ENCODE measurements around the gene MOCOS. TPM values are rescaled to one million over a fixed set of nuclear protein-coding genes. Genes with fewer than 3 reads are reported as not detected.

The MOCOS gene
- total and polyA plus RNA-seq, 2 experiments from 2014 or later: 0.27 to 0.60 TPM

DNA sequence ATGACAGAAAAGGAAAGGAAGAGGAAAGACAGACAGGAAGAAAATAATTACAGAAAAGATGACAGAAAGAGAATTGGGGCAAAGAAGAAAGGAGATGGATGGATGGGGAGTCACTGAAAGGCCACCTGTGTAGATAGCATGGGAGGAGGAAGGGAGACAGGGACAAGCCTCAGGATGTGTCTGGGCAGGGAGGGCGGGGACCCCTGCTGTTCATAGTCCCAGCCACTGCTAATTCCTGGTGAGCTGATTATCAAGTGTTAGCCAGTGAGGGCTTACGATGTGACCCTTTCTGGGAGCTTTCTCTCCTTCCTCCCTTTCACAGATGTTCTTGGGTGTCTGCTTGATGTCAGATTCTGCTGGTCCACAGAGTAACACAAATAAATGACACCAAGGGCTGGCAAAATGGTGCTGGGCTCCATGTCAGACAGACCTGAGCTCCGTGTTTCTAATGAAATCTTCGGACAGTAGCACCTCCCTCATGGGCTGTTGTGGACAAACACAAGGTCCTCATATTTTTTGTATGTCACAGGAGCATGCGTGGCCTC, 123.8 kb downstream of the MOCOS start:
- H3K4me1 ChIP-seq (ENCODE audit: low read depth): peaks cover 83% of the 10 kb centered on the region
- DNase-seq (ENCODE audit: low read depth in 1 of 2, low spot score in 1 of 2): no peak

GRCh38 chr18:36312806-36313395, 125.6 kb downstream of the MOCOS start:
- TF ChIP-seq, protein P1, sequence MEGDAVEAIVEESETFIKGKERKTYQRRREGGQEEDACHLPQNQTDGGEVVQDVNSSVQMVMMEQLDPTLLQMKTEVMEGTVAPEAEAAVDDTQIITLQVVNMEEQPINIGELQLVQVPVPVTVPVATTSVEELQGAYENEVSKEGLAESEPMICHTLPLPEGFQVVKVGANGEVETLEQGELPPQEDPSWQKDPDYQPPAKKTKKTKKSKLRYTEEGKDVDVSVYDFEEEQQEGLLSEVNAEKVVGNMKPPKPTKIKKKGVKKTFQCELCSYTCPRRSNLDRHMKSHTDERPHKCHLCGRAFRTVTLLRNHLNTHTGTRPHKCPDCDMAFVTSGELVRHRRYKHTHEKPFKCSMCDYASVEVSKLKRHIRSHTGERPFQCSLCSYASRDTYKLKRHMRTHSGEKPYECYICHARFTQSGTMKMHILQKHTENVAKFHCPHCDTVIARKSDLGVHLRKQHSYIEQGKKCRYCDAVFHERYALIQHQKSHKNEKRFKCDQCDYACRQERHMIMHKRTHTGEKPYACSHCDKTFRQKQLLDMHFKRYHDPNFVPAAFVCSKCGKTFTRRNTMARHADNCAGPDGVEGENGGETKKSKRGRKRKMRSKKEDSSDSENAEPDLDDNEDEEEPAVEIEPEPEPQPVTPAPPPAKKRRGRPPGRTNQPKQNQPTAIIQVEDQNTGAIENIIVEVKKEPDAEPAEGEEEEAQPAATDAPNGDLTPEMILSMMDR (IDR thresholded peaks at IDR 0.05; ENCODE audit: low read depth, low read length): no peak
- no peaks in the 10 kb centered on the region for H3K9me3 ChIP-seq (ENCODE audit: low read depth)
- peak overlapping the region; percentile 26 for H3K27ac ChIP-seq
- no peaks in the 10 kb centered on the region for H3K36me3 ChIP-seq
- H3K27me3 ChIP-seq: no peaks in the 10 kb centered on the region
- H3K4me3 ChIP-seq: no peak overlapping the region
- H3K4me1 ChIP-seq (ENCODE audit: low read depth): peaks cover 78% of the 10 kb centered on the region
- peak in 1 of 2 donors; percentile 80 for DNase-seq (ENCODE audit: low read depth in 1 of 2, low spot score in 1 of 2)

More for the DNA sequence above, 123.8 kb downstream of the MOCOS start:
- peak overlapping the region; percentile 19 for H3K27ac ChIP-seq
- no peaks in the 10 kb centered on the region for H3K27me3 ChIP-seq
- H3K36me3 ChIP-seq: no peaks in the 10 kb centered on the region
- no peaks in the 10 kb centered on the region for H3K9me3 ChIP-seq (ENCODE audit: low read depth)
- no peak overlapping the region for H3K4me3 ChIP-seq
- TF ChIP-seq, protein P1 (IDR thresholded peaks at IDR 0.05; ENCODE audit: low read depth, low read length): no peak

GRCh38 chr18:36314098-36314497, 126.8 kb downstream of the MOCOS start:
- peaks cover 3% of the 10 kb centered on the region for H3K9me3 ChIP-seq (ENCODE audit: low read depth)
- DNase-seq (ENCODE audit: low read depth in 1 of 2, low spot score in 1 of 2): peak in 1 of 2 donors; percentile 85
- no peaks in the 10 kb centered on the region for H3K27me3 ChIP-seq
- no peaks in the 10 kb centered on the region for H3K36me3 ChIP-seq
- TF ChIP-seq, protein P1 (IDR thresholded peaks at IDR 0.05; ENCODE audit: low read depth, low read length): no peak
- H3K4me1 ChIP-seq (ENCODE audit: low read depth): peaks cover 66% of the 10 kb centered on the region
- no peak overlapping the region for H3K4me3 ChIP-seq
- H3K27ac ChIP-seq: peak overlapping the region; percentile 61

DNA sequence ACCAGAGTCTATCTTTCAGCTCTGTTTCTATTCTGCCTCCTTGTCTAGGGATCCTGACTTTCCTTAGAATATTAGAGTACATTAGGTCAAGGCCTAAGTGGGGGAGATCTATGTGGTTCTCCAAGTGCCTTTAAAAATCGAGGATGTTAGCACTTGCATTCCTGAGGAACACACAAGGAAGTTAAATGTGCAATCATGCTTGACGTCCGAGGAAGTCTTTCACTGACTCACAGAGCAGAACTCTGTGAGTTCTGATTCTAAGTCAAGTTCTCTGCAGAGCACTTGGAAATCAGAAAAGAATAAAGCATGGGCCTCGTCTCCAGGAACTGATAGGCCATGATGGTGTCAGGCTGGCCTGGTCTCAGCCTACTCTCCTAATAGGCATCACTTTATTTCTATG, 127.5 kb downstream of the MOCOS start:
- Histone ChIP-seq H3K27ac (peak overlapping the region; percentile 61), H3K4me3 (no peak overlapping the region), H3K4me1 (ENCODE audit: low read depth) (peaks cover 59% of the 10 kb centered on the region), H3K36me3 (no peaks in the 10 kb centered on the region), H3K9me3 (ENCODE audit: low read depth) (peaks cover 3% of the 10 kb centered on the region), H3K27me3 (no peaks in the 10 kb centered on the region)
- TF ChIP-seq, protein P1 (IDR thresholded peaks at IDR 0.05; ENCODE audit: low read depth, low read length): no peak
- DNase-seq (ENCODE audit: low read depth in 1 of 2, low spot score in 1 of 2): peak in 1 of 2 donors; percentile 95

DNA sequence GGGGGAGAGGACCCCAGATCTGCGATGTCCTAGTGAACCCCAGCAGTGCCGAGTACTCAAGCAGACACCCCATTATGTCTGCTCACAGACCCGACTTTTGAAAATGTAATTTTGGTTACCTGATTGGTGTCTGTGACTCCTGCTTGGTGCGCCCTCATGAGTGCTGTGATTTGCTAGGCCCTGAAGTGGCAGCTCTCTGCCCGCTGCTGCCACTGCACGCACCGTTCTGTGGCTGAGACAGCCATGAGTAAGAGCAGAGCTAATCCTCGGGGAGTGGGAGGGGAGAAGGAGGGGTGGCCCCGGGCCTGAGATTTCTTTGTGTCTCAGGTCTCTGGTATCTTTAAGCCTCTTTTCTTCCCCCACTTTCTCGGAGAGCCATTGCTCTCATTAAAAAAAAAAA, 128.4 kb downstream of the MOCOS start:
- no peaks in the 10 kb centered on the region for H3K36me3 ChIP-seq
- H3K4me1 ChIP-seq (ENCODE audit: low read depth): peaks cover 50% of the 10 kb centered on the region
- TF ChIP-seq, protein P1 (IDR thresholded peaks at IDR 0.05; ENCODE audit: low read depth, low read length): no peak
- H3K27me3 ChIP-seq: no peaks in the 10 kb centered on the region
- peaks cover 3% of the 10 kb centered on the region for H3K9me3 ChIP-seq (ENCODE audit: low read depth)
- peak overlapping the region; percentile 61 for H3K27ac ChIP-seq
- peak in 1 of 2 donors; percentile 57 for DNase-seq (ENCODE audit: low read depth in 1 of 2, low spot score in 1 of 2)
- H3K4me3 ChIP-seq: no peak overlapping the region
